ENCODE data around the gene AFF2. TPM values are rescaled to one million over a fixed set of nuclear protein-coding genes. Genes with fewer than 3 reads are reported as not detected.

The AFF2 gene
- total RNA-seq, 4 donors from 2014 or later: 0.05 to 1.0 (median 0.23) TPM

DNA sequence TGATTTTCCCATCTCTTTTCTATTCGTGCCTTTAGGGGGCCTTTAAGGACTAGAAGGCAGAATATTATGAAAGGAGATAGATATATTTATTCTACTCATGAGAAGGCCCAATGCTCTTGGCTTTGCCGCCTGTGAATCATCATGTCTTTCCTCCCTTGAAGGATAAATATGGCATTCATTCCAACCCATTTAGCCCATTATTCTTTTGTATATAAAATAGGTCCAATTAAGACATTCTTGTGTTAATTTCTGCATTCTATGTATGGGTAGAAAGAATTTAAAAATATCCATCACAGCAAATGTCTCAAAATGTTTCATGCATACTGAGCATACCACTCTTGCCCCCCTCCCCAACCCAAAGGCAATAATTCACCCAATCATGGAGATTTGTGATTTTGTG, 115.1 kb downstream of the AFF2 start:
- no peaks in the 10 kb centered on the region for H3K27me3 ChIP-seq
- no peak overlapping the region for H3K27ac ChIP-seq
- intact Hi-C loops (cut with DNase I; ENCODE audit: low total_unique reads) (no loop called here), in situ Hi-C loops (cut with MboI; ENCODE audit: low sequenced_read_pairs in 4 of 4) (no loop called here)
- H3K4me1 ChIP-seq: no peaks in the 10 kb centered on the region
- ATAC-seq: no peak
- H3K36me3 ChIP-seq: no peaks in the 10 kb centered on the region
- TF ChIP-seq, protein P1, sequence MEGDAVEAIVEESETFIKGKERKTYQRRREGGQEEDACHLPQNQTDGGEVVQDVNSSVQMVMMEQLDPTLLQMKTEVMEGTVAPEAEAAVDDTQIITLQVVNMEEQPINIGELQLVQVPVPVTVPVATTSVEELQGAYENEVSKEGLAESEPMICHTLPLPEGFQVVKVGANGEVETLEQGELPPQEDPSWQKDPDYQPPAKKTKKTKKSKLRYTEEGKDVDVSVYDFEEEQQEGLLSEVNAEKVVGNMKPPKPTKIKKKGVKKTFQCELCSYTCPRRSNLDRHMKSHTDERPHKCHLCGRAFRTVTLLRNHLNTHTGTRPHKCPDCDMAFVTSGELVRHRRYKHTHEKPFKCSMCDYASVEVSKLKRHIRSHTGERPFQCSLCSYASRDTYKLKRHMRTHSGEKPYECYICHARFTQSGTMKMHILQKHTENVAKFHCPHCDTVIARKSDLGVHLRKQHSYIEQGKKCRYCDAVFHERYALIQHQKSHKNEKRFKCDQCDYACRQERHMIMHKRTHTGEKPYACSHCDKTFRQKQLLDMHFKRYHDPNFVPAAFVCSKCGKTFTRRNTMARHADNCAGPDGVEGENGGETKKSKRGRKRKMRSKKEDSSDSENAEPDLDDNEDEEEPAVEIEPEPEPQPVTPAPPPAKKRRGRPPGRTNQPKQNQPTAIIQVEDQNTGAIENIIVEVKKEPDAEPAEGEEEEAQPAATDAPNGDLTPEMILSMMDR (IDR thresholded peaks at IDR 0.05 in 4 of 5, conservative IDR thresholded peaks at IDR 0.05 in 1 of 5): no peak
- TF ChIP-seq POLR2A (IDR thresholded peaks at IDR 0.05): no peak
- H3K4me3 ChIP-seq: no peak overlapping the region
- no peaks in the 10 kb centered on the region for H3K9me3 ChIP-seq
- DNase-seq: no peak

DNA sequence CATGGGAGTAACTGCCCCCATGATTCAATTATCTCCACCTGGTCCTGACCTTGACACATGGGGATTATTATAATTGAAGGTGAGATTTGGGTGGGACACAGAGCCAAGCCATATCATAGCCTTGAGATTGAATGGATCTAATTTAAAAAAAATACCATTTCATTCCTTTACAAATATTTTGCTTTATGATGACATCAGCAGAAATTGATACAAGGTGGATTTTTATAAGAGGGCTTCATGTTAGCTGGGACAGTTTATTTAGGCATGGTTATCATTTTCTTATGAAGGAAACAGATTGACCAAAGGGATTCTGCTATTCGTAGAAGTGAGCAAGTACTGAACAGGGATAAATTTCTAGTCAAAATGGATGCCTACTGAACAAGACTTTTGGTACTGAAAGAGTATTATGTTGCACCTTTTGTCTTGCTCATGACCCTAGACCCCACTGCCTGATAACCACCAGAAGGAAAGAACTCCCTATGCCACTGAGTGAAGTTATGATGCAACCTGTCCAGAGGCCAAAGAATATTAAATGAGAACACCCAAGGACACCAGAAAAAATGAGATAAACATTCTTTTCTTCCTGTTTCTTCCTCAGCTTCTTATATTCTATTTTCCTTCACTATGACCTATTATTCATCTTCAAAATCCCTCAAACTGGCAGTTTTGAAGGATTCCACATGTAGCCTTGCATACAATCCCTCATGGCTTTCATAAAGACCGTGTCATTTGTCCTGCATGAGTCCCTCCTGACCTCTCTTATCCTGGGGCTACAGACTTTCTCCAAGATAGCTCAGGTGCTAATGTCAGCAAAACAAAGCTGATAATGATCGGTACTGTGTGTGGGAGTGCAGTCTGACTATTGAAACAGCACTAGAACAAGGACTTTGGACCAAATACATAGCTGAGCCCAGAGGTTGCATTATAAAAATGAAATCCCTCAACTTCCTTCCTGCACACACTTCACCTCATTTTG, 118.3 kb downstream of the AFF2 start:
- intact Hi-C loops (cut with DNase I; ENCODE audit: low total_unique reads): no loop called here

DNA sequence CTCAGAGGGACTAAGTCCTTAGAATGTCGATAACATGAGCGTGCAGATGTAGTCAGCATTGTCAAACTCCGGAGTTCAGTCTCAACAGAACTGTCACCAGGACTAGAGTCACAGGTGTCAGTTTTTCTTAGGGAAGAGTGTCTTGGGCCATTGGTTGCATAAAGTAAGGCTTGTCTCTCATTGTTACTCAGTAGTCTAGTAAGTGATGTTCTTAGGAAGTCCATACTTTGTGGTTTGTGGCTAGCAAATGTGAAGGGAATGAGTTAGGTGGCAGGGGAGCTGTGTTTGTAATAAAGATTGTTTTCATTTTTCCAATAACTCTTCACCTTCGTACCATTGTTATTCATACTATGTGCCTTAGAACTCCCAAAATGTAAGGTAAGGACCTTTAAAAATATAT, 119.6 kb downstream of the AFF2 start:
- intact Hi-C loops (cut with DNase I; ENCODE audit: low total_unique reads): no loop called here

More for the DNA sequence above, 118.3 kb downstream of the AFF2 start:
- no peak for TF ChIP-seq POLR2A (IDR thresholded peaks at IDR 0.05)
- TF ChIP-seq, protein P1 (IDR thresholded peaks at IDR 0.05 in 4 of 5, conservative IDR thresholded peaks at IDR 0.05 in 1 of 5): no peak
- Histone ChIP-seq H3K9me3 (no peaks in the 10 kb centered on the region), H3K27me3 (no peaks in the 10 kb centered on the region), H3K36me3 (no peaks in the 10 kb centered on the region), H3K27ac (no peak overlapping the region), H3K4me3 (no peak overlapping the region), H3K4me1 (no peaks in the 10 kb centered on the region)
- DNase-seq (no peak), ATAC-seq (no peak)
- in situ Hi-C loops (cut with MboI; ENCODE audit: low sequenced_read_pairs in 4 of 4): no loop called here

DNA sequence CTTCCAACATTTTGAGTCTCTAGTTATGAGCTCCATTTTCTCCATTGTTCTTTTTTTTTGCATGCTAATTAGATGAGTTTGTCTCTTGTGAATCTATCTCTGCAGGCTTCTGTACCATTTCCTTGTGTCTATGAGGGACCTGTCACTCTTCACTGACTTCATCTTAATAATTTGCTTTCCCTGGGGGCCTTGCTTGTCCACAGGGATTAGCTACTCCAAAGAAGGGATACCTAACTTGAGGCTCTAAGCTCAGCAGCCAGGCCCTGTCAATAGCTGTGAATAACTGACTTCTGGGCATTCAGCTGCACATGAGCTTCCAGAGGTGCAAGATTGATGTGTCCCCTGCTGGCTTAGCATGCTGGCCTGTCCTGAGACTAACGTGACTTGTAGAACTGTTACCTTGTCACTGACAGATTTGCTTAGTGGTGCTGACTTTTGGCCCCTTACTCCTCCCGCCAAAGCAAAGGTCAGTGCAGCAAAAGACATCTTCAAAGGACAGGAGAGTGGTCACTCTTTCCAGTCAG, 124.6 kb downstream of the AFF2 start:
- H3K27ac ChIP-seq: no peak overlapping the region
- H3K27me3 ChIP-seq: no peaks in the 10 kb centered on the region
- no peaks in the 10 kb centered on the region for H3K36me3 ChIP-seq
- H3K4me3 ChIP-seq: no peak overlapping the region
- H3K4me1 ChIP-seq: no peaks in the 10 kb centered on the region
- DNase-seq (no peak), ATAC-seq (no peak)
- in situ Hi-C loops (cut with MboI; ENCODE audit: low sequenced_read_pairs in 4 of 4) (no loop called here), intact Hi-C loops (cut with DNase I; ENCODE audit: low total_unique reads) (no loop called here)
- no peaks in the 10 kb centered on the region for H3K9me3 ChIP-seq
- TF ChIP-seq, protein P1 (IDR thresholded peaks at IDR 0.05 in 4 of 5, conservative IDR thresholded peaks at IDR 0.05 in 1 of 5): no peak
- no peak for TF ChIP-seq POLR2A (IDR thresholded peaks at IDR 0.05)

More for the DNA sequence above, 119.6 kb downstream of the AFF2 start:
- Histone ChIP-seq H3K27ac (no peak overlapping the region), H3K4me1 (no peaks in the 10 kb centered on the region), H3K36me3 (no peaks in the 10 kb centered on the region), H3K4me3 (no peak overlapping the region), H3K9me3 (no peaks in the 10 kb centered on the region), H3K27me3 (no peaks in the 10 kb centered on the region)
- ATAC-seq (no peak), DNase-seq (no peak)
- TF ChIP-seq, protein P1 (IDR thresholded peaks at IDR 0.05 in 4 of 5, conservative IDR thresholded peaks at IDR 0.05 in 1 of 5): no peak
- no peak for TF ChIP-seq POLR2A (IDR thresholded peaks at IDR 0.05)
- in situ Hi-C loops (cut with MboI; ENCODE audit: low sequenced_read_pairs in 4 of 4): no loop called here
